HG03457 (cell line): ENCODE measurements around the gene EFCAB11.
"Not testable (repeated sequence)": the region's sequence is repeated elsewhere in the genome, so short reads cannot be mapped to it uniquely, and the experiment has no call there.

Experiments used
- ATAC-seq: cut with Tn5 transposase; IDR thresholded peaks from one replicate; pipeline ENCODE4 v1.9.1; 2021; ENCODE audit warnings: moderate number of reproducible peaks; ENCODE audit not compliant: unreplicated experiment

EFCAB11 gene

GRCh38 chr14:89874091-89874490 lies 80.4 kb downstream of the EFCAB11 start:
- ATAC-seq = not testable (repeated sequence)

- no peak for ATAC-seq
Measured at GRCh38 chr14:89870316-89870715, 84.2 kb downstream of the EFCAB11 start.

DNA sequence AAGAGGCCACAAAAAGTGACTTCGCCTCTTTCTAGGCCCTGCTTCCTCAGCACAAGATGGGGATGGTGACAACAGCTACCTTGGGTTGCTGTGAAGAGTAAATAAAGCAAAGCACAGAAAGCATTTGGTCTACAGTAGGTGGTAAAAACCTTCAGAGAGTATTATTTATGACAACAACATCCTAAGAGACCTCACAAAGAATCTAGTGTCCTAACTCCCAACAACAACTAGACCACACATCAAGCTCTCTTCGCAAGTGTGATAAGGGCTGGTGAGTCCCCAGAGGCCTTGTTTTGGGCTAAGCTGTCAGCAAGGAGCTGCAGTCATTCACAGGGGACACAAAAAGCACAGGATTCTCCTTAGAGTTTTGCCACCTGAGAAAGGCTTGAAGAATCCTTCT lies 84.9 kb downstream of the EFCAB11 start:
- ATAC-seq = no peak

DNA sequence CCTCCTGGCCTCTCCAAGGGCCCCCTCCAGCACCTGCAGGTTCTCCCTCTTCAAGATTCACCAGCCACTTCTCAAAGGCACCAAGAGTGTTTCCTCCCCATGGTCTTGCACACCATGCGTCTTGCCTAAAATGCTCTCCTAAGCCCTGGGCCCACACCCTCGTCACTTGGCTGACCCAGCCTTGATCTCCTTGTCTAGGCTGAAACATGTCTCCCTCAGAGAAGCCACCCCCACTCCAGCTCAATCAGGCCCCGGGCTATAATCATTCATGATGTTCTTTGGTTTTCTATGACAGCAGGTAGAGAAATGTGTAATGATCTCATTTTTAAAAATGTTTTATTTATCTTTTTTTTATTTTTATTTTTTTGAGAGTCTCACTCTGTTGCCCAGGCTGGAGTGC lies 88.1 kb downstream of the EFCAB11 start:
- ATAC-seq = no peak

DNA sequence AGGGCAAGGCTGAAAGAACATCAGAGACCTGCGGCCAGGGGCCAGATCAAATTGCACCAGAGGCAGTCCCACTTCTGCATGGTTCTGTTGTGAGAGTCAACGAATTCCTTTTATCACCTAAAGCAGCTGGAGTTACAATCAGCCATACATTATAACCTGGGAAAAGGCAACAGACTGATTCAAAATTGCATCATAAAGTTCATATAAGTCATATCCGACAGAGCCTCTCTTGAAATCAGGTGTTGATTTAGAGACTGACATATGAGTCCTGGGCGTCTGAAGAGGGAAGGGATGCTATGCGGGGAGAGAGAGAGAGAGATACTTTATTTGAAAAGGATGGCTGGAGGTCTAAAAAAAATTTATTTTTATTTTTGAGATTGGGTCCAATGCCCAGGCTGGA lies 89.4 kb downstream of the EFCAB11 start:
- no peak for ATAC-seq

DNA sequence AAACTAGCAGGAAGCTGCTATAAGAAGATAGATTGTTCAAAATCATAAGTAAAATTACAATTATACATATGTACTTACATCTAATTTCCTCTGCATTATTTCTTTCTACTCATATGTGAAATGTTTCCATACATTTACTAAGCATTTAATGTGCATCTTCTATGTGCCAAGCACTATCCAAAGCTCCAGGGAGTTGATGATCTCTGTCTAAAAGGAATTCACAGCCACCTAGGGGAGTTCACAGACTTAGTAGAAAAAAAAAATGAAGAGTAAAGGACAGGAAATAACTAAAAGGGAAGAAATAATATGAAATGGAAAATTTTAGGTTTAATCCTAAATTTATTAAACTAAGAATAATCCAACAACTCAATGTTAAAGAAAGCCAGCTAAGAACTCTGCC lies 91.7 kb downstream of the EFCAB11 start:
- no peak for ATAC-seq

DNA sequence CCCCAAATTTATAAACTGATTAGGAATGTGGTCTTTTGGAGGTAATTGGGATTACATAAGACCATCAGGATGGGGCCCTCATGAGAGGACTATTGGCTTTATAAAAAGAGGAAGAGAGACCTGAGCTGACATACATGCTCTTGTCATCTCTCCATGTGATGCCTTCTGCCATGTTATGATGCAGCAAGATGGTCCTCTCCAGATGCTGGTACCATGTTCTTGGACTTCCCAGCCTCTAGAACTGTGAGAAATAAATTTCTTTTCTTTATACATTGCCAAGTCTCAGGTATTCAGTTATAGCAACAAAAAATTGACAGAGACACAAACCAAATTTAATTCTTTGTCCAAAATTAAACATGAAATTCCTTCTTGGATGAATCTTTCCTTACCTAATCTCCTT lies 92.9 kb downstream of the EFCAB11 start:
- ATAC-seq = no peak

DNA sequence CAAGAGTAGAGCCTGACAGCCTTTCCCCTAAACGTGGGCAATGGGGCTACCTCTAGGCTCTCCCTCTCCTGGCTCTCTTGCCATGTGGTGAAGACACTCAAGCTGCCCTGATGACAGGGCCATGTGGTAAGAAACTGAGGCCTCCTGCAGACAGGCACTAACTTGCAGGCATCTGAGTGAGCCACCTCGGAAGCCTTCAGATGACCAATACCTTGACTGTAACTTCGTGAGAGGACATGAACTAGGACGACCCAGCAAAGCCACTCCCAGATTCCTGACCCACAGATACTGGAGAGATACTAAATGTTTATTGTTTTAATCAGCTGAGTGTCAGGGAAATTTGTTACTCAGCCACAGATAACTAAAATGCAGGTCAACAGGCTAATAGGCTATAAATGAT lies 96.4 kb downstream of the EFCAB11 start:
- ATAC-seq = no peak

- ATAC-seq = no peak
Measured at GRCh38 chr14:89856871-89857345, 97.6 kb downstream of the EFCAB11 start.

- no peak for ATAC-seq
Measured at GRCh38 chr14:89855961-89856656, 98.4 kb downstream of the EFCAB11 start.

DNA sequence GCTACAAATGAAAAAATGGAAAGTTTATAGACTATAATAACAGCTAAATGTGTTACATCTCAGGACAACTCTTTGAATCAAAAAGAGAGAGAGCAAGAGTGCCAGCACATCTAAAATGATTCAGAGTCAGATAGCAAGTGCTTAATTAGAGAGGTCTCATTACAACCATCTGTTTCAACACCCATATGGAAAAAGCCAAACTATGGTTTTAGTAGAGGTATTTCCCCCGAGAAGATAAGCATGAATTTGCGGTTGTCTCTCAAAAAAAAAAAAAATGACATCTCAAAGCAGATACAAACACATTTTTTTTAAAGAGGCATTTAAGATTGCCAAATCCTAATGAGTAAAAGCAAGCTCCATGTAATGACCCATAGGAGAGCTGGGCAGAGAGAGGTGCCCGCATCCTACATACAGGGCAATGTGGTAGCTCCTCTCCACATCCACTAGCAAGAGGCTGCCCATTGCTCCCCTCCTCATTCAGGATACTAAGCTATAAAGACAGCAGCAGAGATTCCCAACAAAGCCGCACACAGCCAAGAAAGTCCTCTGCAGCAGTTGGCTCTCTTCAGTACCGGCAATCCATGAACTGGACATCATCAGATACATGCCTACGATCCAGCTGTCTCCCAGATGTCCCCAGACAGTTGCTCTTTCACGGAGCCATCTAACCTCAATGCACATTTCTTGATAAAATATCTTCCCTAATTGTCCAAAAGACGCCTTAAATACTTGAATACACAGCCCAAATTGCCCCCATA lies 100.4 kb downstream of the EFCAB11 start:
- ATAC-seq = no peak

DNA sequence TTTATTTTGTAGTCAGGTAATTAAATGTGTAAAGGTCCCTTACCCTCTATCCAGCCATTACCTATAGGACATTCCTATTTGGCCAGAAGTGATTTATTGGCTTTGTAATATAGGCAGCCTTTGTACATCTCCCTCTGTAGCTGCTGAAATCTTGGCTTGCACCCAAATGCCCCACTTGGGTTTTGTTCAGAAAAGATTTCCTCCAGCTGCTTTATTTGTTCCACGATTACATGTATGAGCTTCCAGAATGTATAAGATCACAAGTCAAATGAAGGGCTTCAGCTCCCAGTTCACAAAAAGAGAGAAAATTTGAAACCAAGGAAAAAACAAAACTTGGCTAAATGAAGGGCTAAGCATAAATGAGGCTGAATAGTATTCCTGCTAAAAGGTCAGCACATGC lies 103.4 kb downstream of the EFCAB11 start:
- no peak for ATAC-seq

GRCh38 chr14:89849931-89850330 lies 104.6 kb downstream of the EFCAB11 start:
- no peak for ATAC-seq

GRCh38 chr14:89848165-89848564 lies 106.4 kb downstream of the EFCAB11 start:
- ATAC-seq = no peak

DNA sequence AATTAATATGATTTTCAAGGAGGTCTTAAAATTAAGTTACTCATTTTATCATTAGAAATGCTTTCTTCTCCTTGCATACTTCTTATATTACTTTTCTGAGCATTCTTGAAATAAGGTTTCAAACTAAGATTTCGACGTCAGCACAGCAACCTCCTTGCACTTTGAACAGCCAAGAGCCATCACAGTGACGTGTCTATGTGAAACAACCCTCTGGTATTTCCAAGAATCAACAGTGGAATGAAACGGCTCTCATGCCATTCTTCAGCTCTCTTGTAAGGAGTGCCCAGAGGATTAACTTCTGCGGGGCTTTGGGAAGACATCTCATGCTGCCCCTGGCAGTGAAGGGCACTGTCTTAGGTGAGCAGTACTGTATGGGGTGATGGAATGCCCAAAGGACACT lies 109.2 kb downstream of the EFCAB11 start:
- ATAC-seq = no peak

DNA sequence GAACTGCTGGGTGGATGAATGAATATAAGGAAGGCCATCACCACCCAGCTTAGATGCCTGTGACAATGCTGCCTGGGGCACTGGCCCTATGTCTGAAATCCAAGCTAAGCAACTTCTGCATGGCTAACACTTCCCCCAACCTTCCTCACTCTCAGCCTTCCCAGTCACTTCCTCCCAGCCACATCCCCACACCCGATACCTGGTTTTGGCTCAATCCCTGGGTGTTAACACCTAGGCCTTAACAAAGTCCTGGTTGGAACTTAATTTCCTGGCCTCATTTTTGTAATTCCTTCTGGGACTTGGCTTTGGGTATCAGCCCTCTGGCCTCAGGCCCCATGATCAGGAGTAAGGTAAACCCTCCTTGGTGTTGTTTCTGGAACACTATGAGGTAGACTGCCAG lies 110.0 kb downstream of the EFCAB11 start:
- no peak for ATAC-seq

DNA sequence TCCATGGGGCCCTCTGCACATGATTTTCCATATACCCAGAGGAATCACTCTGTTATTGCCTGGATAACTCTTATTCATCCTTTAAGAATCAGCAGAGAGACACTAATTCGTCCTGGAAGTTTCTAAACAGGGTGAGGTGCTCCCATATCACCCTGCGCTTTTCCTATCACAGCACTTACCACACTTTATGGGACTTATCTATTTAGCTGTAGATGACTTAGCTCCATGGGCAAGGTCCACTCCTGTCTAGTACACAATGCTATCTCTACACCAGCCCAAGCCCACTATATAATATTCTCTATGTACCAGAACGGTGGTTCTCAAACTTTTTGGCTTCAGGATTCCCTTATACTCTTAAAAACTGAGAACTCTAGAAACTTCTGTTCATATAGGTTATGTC lies 111.7 kb downstream of the EFCAB11 start:
- ATAC-seq = no peak

- no peak for ATAC-seq
Measured at GRCh38 chr14:89841851-89842250, 112.7 kb downstream of the EFCAB11 start.

- no peak for ATAC-seq
Measured at GRCh38 chr14:89836830-89837469, 117.6 kb downstream of the EFCAB11 start.

DNA sequence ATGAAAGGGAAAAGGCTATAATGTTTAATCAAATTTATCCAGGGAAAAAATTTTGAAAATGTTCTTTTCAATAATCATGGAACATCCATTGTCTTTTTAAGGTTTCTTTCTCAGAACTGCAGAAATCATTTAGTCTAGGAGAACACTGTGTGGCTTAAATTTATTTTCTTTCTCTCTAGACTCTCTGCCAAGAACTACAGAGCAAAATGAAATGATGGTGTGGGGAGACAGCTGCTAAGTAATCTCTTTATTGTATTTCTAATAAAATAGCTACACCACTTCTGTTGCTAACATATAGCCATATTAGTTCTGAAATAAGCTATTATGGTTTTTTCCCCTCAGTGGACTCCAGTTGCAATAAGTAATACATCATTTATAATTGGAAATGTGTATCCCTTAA lies 120.9 kb downstream of the EFCAB11 start:
- ATAC-seq = no peak

- ATAC-seq = no peak
Measured at GRCh38 chr14:89833120-89833532, 121.4 kb downstream of the EFCAB11 start.
